ENCODE measurements around the gene TLE3.
A peak's percentile ranks its signal among the peaks of the same experiment; 100 is the strongest.

Gene TLE3

DNA sequence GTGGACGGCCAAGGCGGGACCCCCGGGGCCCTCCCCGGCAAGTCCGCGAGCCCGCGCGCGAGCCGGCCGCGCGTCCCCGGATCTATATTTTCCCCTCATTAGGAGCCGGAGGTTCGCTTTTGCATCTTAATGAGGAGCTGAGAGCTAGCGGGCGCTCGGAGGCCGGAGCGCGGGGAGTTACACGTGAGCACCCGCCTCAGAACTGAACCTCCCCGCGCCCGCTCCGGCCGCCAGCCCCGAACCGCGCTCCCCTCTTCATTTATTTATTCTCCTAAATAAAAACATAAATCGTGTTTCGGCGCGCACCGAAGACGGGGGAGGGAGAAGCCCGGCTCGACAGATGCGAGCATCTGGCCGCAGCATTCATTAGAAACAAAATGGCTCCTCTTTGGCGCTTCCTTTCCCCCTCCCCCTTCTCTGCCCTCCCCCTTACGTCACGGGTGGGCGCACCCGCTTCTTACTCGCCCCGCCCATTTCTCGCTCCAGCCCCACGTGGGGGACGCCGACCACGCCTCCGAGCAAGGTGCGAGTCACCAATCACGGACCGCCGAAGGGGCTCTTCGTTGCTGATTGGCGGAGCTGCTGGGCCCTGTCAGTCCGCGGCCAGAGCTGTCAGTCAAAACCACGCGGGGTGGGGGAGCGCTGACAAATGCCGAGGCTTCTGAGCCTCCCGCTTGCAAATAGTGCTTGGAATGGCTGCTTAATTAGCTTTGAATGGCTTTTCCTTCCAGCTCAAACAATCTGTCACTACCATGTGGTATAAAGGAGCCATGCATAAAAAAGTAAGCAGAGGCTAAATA is 1.6 kb upstream of the TLE3 start:
- peak; percentile 100 for DNase-seq (ENCODE audit: low read depth in 3 of 3, low spot score in 1 of 3)

DNA sequence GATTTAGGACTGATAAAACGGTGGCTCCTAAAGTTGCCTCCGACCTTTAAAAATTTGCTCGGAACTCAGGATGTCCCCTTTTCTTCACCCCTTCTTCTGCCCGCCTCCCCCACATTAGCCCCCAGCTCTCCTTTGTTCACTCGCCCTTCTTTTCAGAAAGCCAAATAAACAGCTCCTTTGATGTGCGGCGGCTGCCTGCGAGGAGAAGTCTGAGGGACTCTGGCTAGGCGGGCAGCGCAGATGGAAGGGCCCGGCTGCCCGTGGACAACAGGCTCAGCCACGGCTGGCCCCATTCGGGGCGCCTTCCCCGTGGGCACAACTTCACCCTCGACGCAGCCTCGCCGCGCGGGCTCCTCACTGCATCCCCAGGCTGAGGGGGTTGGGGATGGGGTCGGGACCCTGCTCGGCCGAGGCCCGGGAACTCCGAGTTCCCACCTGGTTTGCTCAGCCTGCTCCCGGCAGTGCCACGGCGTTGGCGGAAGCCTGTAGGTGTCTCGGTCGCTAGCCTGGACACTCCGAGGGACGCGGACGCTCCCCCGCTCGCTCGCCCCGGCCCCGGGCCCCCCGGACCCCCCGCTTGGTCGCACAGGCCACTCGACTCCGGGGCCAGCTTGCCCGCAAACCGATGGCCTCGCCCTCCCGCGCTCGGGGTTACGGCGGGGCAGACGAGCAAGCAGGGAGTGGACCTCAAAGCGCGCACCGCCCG is 897 bp upstream of the TLE3 start:
- DNase-seq (ENCODE audit: low read depth in 3 of 3, low spot score in 1 of 3): peak in 2 of 3 donors; percentile 17 to 26

DNA sequence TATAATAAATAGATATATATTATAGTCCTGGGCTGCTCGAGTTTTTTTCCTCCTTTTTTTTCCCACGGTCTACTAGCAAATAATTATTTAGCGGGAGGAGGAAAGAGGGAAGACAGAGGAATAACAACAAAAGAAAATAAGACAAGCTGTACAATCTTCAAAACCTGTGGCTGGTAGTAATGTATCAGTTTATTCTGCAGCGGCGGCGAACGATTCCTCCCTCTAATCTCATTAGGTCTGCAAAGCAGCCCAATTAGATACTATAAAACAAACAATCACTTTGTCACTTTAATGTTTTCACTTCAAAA is 390 bp upstream of the TLE3 start:
- DNase-seq (ENCODE audit: low read depth in 3 of 3, low spot score in 1 of 3): no peak

DNA sequence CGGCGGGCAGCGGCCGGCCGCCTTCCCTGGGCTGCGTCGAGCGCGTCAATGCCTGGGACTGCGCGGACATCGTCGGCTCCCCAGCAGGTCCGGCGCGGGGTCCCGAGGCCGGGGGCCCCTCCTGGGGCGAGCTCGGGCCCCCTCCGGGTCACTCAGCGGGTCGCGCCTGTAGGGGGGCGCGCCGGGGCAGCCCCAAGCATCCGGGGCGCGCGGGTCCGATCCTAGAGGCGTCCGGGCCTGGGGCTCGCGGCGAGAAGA is 725 bp downstream of the TLE3 start:
- no peak for DNase-seq (ENCODE audit: low read depth in 3 of 3, low spot score in 1 of 3)

DNA sequence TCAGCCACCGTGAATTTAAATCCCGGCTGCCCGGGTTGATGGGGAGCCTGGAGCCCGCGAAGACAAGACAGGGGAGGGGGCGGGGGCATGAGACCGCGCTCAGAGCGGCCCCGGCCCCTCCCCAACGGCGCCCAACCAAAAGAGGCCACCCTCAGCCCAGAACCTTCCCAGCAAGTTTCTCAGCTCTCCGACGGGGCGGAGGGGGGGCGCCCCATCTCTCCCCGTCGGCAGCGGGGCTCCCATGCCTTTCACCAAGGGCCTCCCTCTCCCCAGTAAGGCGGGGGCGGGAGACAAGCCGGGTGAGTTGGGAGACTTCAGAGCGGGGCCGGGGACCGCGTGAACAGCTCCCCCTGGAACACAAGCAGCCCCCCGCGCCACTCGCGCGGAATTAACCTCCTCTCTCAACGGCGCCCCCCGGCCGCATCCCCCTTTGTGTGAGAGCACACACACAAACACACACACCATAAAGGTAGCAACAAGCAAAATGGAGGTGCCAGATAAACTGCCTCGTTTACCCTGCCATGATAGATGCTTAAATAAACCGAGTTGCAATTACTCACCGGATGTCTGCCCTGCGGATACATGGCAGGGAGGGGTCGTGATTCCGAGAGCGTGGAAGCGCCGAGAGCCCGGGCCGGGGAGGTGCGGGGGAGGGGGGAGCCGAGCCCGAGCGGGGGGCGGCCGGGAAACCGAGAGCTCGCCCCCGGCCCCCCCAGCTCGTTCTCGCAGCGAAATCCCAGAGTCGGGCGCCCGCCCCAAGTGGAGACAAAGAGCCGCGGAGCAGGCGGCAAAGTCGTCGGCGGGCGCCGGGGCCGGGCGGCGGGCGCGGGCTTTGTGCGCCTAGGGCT is 1.3 kb downstream of the TLE3 start:
- peak in 2 of 3 donors; percentile 10 to 50 for DNase-seq (ENCODE audit: low read depth in 3 of 3, low spot score in 1 of 3)

DNA sequence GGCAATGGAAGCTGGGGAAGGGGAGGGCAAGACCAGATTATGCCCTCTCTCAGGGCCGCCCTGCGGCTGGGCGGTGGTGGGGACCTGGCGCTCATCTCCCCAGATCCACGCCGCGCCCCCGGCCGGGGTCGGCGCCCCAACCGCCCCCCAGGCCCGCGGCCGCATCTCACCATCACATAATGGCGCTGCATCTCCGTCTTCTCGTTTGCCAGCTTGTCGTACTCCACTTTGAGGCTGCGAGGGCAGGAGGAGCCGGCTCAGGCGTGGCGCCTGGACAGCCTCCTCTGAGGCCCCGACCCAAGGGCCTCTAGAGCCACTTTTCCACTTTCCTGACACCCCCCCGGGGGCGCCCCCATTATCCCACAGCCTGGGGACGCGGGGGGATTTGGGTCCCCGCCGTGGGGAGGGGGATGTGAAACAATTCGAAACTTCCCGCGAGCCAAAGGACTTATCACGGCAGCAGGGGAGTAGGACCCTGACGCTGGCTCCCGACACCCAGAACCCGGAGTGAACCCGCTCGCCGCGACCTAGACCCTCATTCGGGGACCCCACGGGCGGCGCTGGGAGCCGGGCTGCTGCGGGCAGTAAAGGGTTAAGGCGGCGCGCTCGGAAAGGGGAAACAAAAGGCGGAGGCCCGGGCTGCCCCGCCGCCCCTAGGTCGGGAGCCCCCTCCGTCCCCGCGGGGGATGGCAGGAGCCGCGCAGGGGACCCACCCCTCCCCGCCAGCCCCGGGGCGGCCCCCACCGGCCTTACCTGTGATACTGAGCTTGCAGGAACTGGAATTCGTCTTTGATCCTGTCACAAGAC is 2.1 kb downstream of the TLE3 start:
- peak in 2 of 3 donors; percentile 21 to 43 for DNase-seq (ENCODE audit: low read depth in 3 of 3, low spot score in 1 of 3)

DNA sequence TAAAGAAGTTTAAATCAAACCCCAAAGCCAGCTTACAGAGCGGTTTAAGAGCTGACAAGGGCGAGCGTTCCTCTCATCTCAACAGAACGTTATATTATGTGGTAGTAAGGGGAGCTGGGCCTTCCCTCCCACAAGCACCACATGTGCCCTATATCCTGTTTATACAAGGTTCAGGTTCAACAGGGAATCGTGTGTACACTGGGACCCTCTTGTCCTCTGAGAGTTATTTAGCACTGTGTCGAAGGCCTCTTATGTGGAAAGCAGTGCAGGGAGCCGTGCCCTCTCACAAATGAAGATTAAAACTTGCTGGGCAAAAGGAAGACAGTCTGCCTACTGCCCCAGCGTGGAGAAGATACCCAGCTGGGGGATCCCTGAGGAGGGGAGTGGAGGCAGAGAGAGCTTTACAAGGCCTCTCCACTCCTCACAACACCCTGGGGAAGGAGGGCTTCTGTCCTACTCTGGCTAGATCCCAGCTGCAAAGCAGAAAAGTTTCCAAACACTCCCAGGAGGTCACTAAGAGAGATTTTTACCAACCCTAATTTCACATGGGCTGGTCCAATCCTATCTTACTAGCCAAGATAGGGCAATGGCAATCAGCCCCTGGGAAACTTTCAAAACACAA is 2.9 kb downstream of the TLE3 start:
- DNase-seq (ENCODE audit: low read depth in 3 of 3, low spot score in 1 of 3): no peak

DNA sequence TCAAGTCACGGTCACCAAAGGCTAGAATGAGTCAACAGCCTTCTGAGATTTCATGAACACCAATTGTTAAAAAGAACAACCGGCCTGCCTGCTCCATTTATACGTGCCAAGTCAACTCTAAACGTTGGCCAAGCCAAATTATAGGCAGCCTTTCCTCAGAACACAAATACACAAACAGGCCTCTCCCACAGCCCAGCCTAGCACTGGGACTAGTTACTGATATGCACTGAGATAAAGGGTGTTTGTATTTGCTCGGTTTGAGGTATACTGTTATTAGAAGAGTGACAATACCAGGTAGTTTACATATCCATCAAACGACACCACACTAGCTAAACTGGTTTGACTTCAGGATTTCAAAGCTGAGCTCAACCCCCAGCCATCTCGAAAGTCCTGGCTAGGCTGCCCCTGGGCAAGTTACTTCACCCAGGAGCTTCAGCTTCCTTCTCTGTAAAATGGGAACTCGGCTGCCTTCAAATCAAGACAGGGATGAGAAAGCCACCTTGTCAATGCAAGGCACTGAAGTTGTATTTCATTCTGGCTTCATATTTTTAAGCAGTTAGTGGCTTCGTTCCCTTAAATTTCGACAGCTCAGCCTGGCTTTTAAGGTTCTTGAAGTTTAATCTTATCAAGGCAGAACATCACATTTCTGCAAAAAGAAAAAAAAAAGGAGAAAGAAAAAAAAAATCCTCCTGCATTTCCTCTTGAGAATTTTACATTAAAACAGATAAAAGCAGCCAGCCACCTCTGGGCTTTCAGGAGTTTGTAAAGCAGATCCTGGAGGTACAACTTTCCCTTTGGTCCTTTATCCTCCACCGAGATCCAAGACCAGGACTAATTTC is 4.0 kb downstream of the TLE3 start:
- no peak for DNase-seq (ENCODE audit: low read depth in 3 of 3, low spot score in 1 of 3)

DNA sequence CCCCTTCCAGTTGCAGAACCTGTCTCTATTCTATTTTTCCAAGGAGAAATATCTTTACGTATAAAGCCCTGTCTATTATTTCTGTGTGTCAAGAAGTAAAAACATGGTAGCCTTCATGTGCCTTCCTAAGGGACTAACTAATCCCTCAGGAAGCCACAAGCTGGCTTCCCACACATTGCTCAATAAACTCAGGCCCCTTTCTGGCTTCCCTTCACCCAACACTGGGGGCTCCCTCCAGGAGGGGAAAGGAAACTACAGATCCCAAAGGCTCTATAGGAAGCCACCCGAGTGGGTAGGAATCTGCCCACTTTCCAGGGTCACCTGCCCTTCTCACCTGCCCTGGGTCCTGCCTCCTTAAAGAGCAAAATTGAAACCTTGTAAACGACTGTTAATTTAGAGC is 4.6 kb downstream of the TLE3 start:
- DNase-seq (ENCODE audit: low read depth in 3 of 3, low spot score in 1 of 3): no peak

DNA sequence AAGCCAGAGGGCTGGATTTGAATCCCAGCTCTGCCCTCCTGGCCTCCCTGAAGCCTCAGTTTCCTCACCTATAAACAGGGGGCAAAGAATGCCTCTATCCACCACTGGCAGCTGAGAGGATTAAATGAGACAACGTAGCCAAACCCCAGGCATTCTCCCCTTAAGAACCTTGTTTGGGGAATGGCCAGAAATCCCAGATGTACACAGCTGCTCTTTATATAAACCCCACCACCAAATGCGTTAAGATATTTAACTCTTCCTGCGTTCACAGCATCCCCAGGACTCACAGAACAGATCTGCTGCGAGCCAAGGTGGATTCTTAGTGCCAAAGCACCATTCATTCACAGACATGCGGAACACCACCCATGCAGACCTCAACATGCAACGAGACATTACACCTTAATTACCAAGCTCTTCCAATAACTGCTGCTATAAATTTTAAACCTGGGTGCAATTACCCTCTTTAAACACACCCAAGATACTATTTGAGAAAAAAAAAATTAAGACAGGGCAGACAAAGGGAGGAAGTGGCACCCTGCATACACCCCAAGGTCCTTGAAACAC is 5.2 kb downstream of the TLE3 start:
- DNase-seq (ENCODE audit: low read depth in 3 of 3, low spot score in 1 of 3): no peak

DNA sequence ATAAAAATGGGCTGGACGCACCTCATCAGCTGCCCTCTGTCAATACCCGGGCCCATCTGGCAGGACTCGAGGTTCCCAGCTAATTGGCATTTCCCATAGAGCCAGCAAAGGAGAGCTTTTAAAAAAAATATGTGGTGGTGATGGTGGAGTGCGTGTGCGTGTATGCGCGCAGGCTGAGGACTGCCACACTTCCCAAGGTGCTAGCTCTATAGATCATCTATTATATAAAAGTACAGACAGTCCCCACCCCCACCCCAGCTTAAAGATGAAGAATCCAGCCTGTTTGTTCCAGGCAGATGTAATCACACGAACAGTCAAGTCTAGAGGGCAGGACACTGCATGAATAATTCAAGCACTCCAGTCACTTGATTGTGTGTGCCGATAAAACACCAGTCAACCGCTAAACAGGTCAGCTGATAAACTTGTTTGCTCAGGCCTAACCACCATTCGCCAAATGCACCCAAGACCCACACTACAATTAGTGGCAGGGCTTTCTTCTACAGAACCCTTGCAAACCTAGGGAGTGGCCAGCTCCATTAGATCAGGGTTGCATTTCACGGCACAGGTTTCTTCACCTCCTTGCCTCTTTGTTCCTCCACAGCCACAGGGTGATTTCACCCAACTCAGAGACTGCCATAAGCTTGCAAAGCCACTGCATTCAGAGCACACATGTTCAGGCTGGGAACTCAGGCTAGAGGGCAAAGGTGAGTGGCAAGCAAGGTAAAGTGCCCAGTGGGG is 5.8 kb downstream of the TLE3 start:
- no peak for DNase-seq (ENCODE audit: low read depth in 3 of 3, low spot score in 1 of 3)

DNA sequence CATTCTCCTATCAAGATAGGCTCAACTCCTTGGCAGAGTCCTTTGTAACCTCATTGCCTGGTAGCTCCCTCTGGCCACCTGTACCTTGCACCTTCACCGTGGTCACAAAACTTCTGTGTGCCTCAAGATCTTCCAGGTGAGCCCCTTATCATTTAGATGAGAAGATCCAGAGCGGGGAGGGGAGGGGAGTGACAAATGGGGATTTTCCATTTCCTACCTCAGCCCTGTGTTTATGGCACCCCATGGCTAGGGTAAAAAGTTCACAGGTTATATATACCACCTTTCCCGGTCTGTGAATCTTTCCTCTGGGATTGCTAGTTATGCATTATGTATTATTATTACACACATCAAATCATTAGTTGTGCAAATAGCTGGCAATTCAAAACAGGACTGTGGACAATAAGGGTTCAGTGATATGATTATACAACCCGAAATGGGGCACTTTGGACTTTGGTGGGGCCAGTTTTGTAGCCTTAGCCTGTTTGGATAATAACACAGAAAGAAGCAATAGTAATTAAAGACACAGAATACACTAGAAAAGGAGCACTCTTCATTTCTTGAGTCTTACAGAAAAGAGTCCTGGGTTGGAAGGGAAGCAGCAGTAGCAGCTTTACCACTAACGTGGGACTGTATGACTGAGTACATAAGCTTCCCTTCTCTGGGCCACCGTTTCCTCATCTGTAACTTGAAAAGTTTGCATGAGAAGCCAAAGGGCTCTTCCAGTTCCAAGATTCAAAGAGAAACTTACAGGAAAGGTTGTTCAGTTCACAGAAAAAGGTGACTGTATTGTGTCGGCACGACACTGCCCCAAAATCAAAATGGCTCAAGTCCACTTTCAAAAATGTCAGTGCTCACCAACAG is 7.1 kb downstream of the TLE3 start:
- no peak for DNase-seq (ENCODE audit: low read depth in 3 of 3, low spot score in 1 of 3)

DNA sequence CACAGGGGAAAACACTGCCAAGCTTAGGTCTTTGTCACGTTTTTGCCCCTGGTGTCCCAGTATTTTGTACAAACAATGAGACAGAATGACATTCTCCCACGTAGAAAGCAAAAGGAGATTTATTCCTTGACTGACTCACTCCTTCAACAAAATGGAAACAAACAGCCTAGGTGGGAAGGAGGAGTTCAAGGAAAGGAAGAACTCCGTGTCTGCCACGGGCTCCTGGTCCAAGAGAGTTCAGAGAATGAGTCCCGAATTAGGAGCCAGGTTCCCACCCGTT is 8.1 kb downstream of the TLE3 start:
- no peak for DNase-seq (ENCODE audit: low read depth in 3 of 3, low spot score in 1 of 3)

DNA sequence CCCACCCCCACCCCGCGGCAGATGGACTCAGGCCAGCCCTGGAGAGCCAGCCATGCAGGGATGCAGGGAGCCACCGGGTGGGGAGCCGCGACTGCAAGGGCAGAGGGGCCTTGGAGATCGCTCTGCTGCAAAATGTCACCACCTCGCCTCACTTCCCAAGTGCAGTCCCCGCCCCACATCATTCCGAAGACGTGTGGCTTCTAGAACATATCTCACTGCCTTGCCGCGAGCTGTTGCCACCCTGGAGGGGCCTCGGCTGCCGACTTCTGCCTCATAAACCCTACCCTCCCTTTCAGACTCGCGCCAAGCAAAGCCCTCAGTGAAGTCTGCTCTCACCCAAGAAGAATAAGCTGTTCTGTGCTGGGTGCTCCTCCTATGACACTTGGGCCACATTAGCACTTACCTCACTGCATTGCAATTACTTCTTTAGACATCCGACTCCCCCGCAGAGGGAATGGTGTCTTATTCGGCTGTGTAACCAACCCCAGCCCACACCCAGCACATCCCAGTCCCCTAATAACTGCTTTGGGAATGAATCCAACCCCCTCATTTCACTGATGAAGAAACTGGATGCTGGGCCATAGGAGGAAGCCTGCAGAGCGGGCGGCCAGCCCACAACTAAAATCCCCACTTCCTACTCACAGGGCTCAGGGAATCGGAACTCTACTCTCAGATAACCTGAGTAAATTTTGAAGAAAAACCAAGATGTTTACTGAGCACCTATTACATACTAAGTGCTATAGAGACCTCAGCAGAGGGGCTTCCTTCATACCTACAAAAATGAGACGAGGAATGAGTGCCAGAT is 8.6 kb downstream of the TLE3 start:
- no peak for DNase-seq (ENCODE audit: low read depth in 3 of 3, low spot score in 1 of 3)

DNA sequence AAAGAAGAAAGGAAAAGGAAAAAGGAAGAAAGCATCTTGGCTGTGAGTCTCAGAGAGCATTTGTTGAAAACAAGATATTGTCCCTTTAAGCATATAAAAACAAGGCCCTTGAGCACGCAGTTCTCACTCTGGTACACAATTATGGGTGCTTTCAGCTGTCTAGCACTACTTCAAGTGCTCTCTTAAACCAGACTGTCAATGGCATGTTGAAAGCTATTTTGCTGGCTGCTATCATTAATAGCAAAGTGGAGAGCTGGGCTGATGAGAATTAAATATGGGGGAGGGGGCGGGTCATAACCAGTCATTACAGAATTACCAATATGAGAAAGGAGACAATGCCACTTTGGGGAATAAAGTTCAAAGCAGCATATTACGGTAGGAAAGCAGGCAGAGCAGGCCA is 9.3 kb downstream of the TLE3 start:
- DNase-seq (ENCODE audit: low read depth in 3 of 3, low spot score in 1 of 3): no peak

DNA sequence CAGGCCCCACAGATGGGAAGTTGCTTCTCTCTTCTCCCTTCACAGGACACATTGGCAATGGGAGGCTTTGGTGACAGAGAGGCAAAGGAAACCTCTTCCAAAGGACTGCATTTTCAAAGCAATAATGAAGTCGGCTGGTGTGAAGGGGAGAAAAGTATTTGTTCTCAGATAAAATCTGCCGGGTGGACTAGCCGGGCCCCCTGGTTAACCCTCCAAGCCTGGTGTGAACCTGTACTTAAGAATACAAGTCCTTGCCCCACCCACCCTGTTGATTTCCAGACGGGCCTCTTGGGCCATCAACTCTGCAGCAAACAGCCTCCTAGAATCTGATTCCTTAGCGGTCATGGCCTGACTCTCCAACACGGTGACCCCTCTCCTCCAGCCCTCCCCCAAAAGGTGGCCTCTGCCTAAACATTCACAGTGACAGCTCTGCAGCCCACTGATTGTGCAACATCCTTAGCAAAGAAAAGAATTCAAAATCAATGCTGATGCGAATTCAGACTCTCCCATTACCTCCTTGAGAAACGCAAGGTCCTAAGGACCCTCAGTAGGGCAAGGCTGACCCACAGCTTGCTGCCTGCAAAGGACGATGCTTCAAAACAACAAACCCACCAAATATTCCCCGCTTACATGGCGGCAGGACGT is 9.9 kb downstream of the TLE3 start:
- DNase-seq (ENCODE audit: low read depth in 3 of 3, low spot score in 1 of 3): no peak

DNA sequence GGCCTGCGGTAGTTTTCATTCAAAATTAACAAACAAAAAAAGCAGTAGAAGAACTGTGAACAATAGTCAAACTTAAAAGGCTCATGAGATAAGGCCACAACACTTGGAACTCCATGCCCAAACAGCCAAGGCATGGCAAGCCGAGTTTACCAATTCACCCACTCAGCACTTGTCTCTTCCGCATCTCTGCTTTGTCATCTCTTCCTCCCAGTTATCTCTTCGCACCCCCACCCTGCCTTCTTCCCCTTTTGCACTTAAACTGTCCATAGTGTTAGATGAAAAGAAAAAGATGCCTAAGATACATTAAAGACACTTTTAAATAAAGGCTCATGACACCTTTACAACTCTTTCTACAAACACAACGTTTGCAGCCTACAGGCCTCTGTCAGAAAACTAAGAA is 11.1 kb downstream of the TLE3 start:
- no peak for DNase-seq (ENCODE audit: low read depth in 3 of 3, low spot score in 1 of 3)

Measured in stimulated activated CD4-positive, alpha-beta T cell treated with anti-CD3 and anti-CD28 coated beads, TNF-alpha, amount 100 ng/mL, for 1 hour (primary cell).